SH-SY5Y (cell line): ENCODE data around the gene TRABD2A.

Source experiments
- GATA2 ChIP-seq: IDR thresholded peaks from 2 replicates; pipeline ENCODE4 v1.6.1; 2011; ENCODE audit warnings: mild to moderate bottlenecking, low read depth, low read length
- GATA3 ChIP-seq: IDR thresholded peaks from 2 replicates; pipeline ENCODE4 v1.6.1; 2011; ENCODE audit warnings: low read depth, mild to moderate bottlenecking, low read length, moderate library complexity

TRABD2A gene

GRCh38 chr2:84832772-84833461 lies 48.0 kb downstream of the TRABD2A start:
- no peak for TF ChIP-seq GATA2
- TF ChIP-seq GATA3: no peak

GRCh38 chr2:84830758-84831500 lies 50.0 kb downstream of the TRABD2A start:
- TF ChIP-seq GATA2 (no peak), GATA3 (no peak)

GRCh38 chr2:84830095-84830494 lies 50.8 kb downstream of the TRABD2A start:
- no peak for TF ChIP-seq GATA3
- no peak for TF ChIP-seq GATA2

- no peak for TF ChIP-seq GATA2
- no peak for TF ChIP-seq GATA3
These were observed 51.2 kb downstream of the TRABD2A start for GRCh38 chr2:84829693-84830092.

- no peak for TF ChIP-seq GATA3
- no peak for TF ChIP-seq GATA2
These were observed 52.8 kb downstream of the TRABD2A start for GRCh38 chr2:84827978-84828575.

- no peak for TF ChIP-seq GATA3
- no peak for TF ChIP-seq GATA2
These were observed 57.1 kb downstream of the TRABD2A start for GRCh38 chr2:84823788-84824187.

GRCh38 chr2:84823229-84823628 lies 57.7 kb downstream of the TRABD2A start:
- TF ChIP-seq GATA2: no peak
- TF ChIP-seq GATA3: no peak

- no peak for TF ChIP-seq GATA2
- TF ChIP-seq GATA3: no peak
These were observed 59.1 kb downstream of the TRABD2A start for GRCh38 chr2:84821806-84822205.

- TF ChIP-seq GATA3 (no peak), GATA2 (no peak)
These were observed 63.6 kb downstream of the TRABD2A start for GRCh38 chr2:84817239-84817655.

- TF ChIP-seq GATA2: no peak
- TF ChIP-seq GATA3: no peak
These were observed 64.4 kb downstream of the TRABD2A start for GRCh38 chr2:84816426-84817026.

- TF ChIP-seq GATA3: no peak
These were observed 65.7 kb downstream of the TRABD2A start for GRCh38 chr2:84815146-84815545.

- TF ChIP-seq GATA3 (no peak), GATA2 (no peak)
These were observed 68.9 kb downstream of the TRABD2A start for GRCh38 chr2:84811839-84812431.

- TF ChIP-seq GATA3 (no peak), GATA2 (no peak)
These were observed 72.6 kb downstream of the TRABD2A start for GRCh38 chr2:84808279-84808678.

GRCh38 chr2:84807063-84807485 lies 73.8 kb downstream of the TRABD2A start:
- TF ChIP-seq GATA3 (no peak), GATA2 (no peak)
